ENCODE data around the gene HMGCL.
"Not testable (repeated sequence)": the region's sequence is repeated elsewhere in the genome, so short reads cannot be mapped to it uniquely, and the experiment has no call there.

DNA sequence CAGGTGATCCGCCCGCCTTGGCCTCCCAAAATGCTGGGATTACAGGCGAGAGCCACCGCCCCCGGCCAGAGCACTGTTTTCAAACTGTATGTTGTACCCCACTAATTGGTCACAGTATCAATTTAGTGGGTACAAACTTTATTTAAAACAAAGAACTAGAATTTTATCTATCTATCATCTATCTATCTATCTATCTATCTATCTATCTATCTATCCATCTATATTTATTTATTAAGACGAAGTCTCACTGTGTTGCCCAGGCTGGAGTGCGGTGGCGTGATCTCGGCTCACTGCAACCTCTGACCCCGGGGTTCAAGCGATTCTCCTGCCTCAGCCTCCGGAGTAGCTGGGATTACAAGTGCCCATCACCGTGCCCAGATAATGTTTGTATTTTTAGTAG, 1.4 kb upstream of the HMGCL start:
- TF ChIP-seq, protein P1, sequence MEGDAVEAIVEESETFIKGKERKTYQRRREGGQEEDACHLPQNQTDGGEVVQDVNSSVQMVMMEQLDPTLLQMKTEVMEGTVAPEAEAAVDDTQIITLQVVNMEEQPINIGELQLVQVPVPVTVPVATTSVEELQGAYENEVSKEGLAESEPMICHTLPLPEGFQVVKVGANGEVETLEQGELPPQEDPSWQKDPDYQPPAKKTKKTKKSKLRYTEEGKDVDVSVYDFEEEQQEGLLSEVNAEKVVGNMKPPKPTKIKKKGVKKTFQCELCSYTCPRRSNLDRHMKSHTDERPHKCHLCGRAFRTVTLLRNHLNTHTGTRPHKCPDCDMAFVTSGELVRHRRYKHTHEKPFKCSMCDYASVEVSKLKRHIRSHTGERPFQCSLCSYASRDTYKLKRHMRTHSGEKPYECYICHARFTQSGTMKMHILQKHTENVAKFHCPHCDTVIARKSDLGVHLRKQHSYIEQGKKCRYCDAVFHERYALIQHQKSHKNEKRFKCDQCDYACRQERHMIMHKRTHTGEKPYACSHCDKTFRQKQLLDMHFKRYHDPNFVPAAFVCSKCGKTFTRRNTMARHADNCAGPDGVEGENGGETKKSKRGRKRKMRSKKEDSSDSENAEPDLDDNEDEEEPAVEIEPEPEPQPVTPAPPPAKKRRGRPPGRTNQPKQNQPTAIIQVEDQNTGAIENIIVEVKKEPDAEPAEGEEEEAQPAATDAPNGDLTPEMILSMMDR (conservative IDR thresholded peaks at IDR 0.05; ENCODE audit: low read depth, low read length): not testable (repeated sequence)
- not testable (repeated sequence) for TF ChIP-seq EZH2 (IDR thresholded peaks at IDR 0.05; ENCODE audit: low read length, unreplicated experiment); EZH2phosphoT487 (IDR thresholded peaks at IDR 0.05; ENCODE audit: borderline replicate concordance, low read length)

Data from PC-3 (cell line).